Measurements from ENCODE around the gene MOBP. TPM values are rescaled to one million over a fixed set of nuclear protein-coding genes. Genes with fewer than 3 reads are reported as not detected.

The MOBP gene
- total and polyA plus RNA-seq, 2 donors from 2014 or later: 0.16 TPM; not detected in 1

GRCh38 chr3:39435006-39435748, 32.3 kb upstream of the MOBP start:
- FAIRE-seq: no peak
- no peak for TF ChIP-seq CTCF (IDR thresholded peaks at IDR 0.05; ENCODE audit: borderline replicate concordance, extremely low read depth, insufficient read depth)
- Histone ChIP-seq H3K4me3 (ENCODE audit: low read length in 3 of 3) (no peak overlapping the region), H3K4me1 (ENCODE audit: control insufficient read depth in 2 of 3, insufficient read depth in 2 of 3, low read depth in 1 of 3, low read length in 3 of 3) (peaks cover 0 to 4% (median 3%) of the 10 kb centered on the region in 3 donors), H3K36me3 (ENCODE audit: control insufficient read depth in 2 of 3, insufficient read depth in 3 of 3, low read length in 3 of 3) (no peaks in the 10 kb centered on the region), H3K9ac (ENCODE audit: low read length in 3 of 3) (no peak overlapping the region), H3K27ac (ENCODE audit: low read depth in 2 of 2, low read length in 2 of 2) (no peak overlapping the region), H3K9me3 (ENCODE audit: control insufficient read depth in 2 of 3, insufficient read depth in 1 of 3, low read length in 3 of 3) (no peaks in the 10 kb centered on the region), H3K27me3 (ENCODE audit: control insufficient read depth, insufficient read depth, low read length) (no peaks in the 10 kb centered on the region)
- intact Hi-C loops (cut with DNase I): no loop called here
- no peak for DNase-seq

- Histone ChIP-seq H3K27ac (ENCODE audit: low read depth in 2 of 2, low read length in 2 of 2) (no peak overlapping the region), H3K27me3 (ENCODE audit: control insufficient read depth, insufficient read depth, low read length) (no peaks in the 10 kb centered on the region), H3K9me3 (ENCODE audit: control insufficient read depth in 2 of 3, insufficient read depth in 1 of 3, low read length in 3 of 3) (no peaks in the 10 kb centered on the region), H3K36me3 (ENCODE audit: control insufficient read depth in 2 of 3, insufficient read depth in 3 of 3, low read length in 3 of 3) (no peaks in the 10 kb centered on the region), H3K9ac (ENCODE audit: low read length in 3 of 3) (no peak overlapping the region), H3K4me3 (ENCODE audit: low read length in 3 of 3) (no peak overlapping the region), H3K4me1 (ENCODE audit: control insufficient read depth in 2 of 3, insufficient read depth in 2 of 3, low read depth in 1 of 3, low read length in 3 of 3) (no peaks in the 10 kb centered on the region)
- intact Hi-C loops (cut with DNase I): no loop called here
- FAIRE-seq (no peak), DNase-seq (no peak)
- no peak for TF ChIP-seq CTCF (IDR thresholded peaks at IDR 0.05; ENCODE audit: borderline replicate concordance, extremely low read depth, insufficient read depth)
These were observed 28.6 kb upstream of the MOBP start for GRCh38 chr3:39438880-39439279.

DNA sequence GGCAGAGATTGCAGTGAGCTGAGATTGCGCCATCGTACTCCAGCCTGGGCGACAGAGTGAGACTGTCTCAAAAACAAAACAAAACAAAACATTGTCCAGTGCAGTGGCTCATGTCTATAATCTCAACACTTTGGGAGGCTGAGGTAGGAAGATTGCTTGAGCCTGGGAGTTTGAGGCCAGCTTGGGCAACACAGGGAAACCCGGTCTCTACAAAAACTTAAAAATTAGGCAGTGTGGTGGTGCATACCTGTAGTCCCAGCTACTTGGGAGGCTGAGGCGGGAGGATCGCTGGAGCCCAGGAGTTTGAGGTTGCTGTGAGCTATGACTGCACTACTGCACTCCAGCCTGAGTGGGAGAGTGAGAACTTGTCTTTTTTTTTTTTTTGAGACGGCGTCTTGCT, 27.2 kb upstream of the MOBP start:
- intact Hi-C loops (cut with DNase I): no loop called here
- H3K9me3 ChIP-seq (ENCODE audit: control insufficient read depth in 2 of 3, insufficient read depth in 1 of 3, low read length in 3 of 3): no peaks in the 10 kb centered on the region
- no peak overlapping the region for H3K4me3 ChIP-seq (ENCODE audit: low read length in 3 of 3)
- H3K36me3 ChIP-seq (ENCODE audit: control insufficient read depth in 2 of 3, insufficient read depth in 3 of 3, low read length in 3 of 3): no peaks in the 10 kb centered on the region
- H3K9ac ChIP-seq (ENCODE audit: low read length in 3 of 3): no peak overlapping the region
- H3K27me3 ChIP-seq (ENCODE audit: control insufficient read depth, insufficient read depth, low read length): no peaks in the 10 kb centered on the region
- TF ChIP-seq CTCF (IDR thresholded peaks at IDR 0.05; ENCODE audit: borderline replicate concordance, extremely low read depth, insufficient read depth): no peak
- no peak overlapping the region for H3K27ac ChIP-seq (ENCODE audit: low read depth in 2 of 2, low read length in 2 of 2)
- H3K4me1 ChIP-seq (ENCODE audit: control insufficient read depth in 2 of 3, insufficient read depth in 2 of 3, low read depth in 1 of 3, low read length in 3 of 3): no peaks in the 10 kb centered on the region
- DNase-seq: no peak
- FAIRE-seq: no peak
